Measurements from ENCODE around the gene APCDD1.

DNA sequence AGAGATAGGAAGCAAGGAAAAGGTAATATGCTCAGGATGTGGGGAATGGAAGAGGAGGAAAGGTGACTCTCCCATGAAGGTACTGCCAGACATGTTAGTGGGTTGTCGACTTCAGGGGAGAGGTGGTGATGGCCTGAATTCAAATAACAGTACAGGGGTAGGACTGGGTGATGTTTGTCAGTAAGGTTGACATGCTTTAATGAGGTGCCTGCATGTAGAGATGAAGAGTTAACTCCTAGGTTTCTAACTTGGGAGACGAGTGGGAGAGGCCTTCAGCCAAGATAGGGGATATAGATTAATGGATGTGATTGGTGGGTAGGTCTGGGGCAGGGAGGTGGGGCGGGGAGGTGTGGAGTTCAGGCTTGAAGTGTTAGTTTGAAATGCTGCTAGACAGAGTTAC, 74.0 kb downstream of the APCDD1 start:
- no peak for TF ChIP-seq POLR2A (IDR thresholded peaks at IDR 0.05)
- no peak for TF ChIP-seq CTCF (IDR thresholded peaks at IDR 0.05)
